ENCODE measurements around the gene FAM174C.
A peak's percentile ranks its signal among the peaks of the same experiment; 100 is the strongest.

FAM174C gene

DNA sequence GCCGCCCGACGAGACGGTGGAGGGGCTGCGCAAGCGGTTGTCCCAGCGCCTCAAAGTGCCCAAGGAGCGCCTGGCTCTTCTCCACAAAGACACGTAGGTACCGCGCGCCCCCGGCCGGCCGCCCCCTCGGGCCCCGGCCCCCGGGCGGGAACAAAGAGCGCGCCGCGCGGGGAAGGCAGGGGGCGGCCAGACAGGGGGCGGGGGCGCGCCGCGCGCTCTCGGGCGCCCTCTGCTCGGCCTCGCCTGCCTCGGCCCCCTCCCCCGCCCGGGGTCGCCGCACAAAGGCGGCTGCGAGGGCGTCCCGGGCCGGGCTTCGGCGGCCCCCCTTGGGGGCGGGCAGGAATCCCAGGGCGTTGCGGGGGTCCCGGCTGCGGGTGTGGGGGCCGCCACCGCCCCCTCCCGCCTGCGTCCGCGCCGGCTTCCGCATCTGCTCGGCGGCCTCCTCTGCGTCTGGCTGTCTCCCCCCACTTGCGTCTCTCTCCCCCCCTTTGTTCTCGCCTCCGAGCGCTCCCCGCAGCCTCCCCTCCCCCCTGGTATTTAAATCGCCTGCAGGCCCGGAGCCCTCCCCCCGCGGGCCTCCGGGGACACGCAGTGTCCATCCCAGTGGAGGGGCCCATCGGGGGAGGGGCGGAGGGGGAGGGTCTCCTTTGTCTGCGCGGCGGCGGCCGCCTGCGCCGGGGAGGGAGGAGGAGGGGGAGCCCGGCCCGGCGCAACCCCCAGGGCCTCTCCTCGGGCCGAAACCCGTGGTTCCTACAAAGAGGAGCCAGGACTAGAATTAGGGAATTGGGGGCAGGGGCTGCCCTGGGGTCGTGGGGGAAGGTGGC lies 24.7 kb upstream of the FAM174C start:
- no peak for DNase-seq (ENCODE audit: low spot score)

DNA sequence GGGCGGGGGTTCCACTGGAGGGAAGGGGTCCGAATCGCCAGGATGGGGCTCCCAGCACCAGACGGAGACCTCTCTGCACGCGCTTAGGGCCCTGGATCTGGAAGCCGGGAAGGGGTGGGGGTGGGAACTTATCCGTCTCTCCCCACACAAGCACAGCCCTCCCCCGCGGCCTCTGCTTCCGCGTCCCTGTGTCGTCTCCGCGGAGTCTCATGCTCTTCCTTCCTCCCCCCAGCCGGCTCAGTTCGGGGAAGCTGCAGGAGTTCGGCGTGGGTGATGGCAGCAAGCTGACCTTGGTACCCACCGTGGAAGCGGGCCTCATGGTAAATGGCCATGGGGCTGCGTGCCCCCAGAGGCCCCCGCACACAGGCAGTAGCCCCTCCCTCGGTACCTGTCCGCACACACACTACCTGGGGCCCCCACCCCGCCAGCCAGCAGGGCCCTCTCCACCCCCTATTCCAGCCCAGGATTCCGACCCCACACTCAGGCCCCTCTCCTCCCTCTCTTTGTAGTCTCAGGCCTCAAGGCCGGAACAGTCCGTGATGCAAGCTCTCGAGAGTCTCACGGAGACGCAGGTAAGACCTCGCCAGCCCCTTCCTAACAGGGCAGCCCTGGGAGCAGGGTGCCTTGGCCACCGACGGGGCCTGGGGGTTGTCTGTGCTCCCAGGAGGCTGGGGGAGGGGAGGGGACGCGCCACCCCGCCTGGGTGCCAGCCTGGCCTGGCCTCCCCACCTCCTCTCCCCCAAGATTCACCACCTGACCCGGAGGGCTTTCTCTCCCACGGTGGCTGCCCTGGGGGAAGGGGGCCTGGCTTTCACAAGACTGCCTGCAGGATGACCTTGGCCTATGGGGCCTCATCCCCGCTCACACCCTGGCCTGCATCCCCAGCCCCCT lies 23.8 kb upstream of the FAM174C start:
- DNase-seq (ENCODE audit: low spot score): no peak

DNA sequence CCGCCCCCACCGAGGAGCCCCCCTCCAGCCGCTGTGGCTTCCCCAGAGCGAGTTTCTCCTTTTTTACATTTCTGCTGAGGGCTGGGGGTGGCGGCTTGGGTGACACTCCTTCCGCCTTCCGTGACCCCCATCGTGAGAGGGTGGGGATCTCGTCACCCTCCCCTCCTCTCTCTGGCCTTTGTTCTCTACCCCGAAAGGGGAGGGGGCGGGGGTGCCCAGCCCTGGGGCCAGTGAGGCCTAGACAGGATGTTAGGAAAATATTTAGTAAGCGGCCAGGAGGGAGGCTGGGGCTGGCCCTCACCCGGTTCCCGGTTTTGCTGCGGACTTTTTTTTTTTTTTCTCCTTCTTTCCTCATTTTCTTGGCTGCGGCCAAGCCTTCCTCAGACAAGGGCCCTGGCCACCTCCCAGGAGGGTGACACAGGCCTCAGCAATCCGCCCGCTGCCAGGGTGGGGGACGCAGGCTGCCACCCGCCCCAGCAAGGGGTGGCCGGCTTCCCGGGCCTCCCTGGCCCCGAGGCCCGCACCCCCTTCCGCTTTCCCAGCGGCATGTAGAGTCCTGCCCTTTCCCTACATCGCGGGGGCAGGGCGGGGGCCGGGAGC lies 23.0 kb upstream of the FAM174C start:
- DNase-seq (ENCODE audit: low spot score): no peak

DNA sequence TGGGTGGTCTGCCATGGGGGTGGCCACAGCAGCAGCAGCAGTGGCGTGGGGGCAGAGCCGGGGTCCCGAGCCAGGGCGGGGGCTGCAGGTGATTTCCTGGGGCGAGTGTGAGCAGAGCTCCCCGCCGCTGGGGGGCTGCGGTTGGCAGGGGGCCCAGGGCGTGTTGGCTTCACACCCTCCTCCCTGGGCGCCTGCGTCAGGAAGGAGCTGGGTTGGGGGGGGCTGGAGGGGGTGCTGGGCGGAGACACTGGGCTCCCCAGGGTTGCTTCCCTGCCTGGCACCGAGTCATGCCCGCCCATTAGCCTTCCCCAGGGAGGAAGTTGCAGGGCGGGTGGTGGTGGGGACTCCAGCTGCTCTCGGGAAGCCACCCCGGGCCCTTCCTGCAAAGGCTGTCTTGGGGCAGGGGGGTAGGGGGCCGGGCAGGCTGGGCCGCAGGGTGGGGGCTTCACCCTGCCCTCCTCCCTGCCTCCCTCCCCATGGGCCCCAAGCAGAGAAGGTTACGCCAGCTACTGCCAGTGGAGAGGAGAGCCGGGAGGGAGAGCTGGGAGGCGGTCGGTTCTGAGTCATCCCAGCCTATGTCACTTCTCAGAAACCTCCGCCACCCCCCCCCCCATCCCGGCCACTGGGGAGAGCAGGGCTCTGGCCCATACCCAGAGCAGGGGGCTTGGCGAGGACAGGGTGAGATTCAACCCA lies 22.4 kb upstream of the FAM174C start:
- DNase-seq (ENCODE audit: low spot score): no peak

DNA sequence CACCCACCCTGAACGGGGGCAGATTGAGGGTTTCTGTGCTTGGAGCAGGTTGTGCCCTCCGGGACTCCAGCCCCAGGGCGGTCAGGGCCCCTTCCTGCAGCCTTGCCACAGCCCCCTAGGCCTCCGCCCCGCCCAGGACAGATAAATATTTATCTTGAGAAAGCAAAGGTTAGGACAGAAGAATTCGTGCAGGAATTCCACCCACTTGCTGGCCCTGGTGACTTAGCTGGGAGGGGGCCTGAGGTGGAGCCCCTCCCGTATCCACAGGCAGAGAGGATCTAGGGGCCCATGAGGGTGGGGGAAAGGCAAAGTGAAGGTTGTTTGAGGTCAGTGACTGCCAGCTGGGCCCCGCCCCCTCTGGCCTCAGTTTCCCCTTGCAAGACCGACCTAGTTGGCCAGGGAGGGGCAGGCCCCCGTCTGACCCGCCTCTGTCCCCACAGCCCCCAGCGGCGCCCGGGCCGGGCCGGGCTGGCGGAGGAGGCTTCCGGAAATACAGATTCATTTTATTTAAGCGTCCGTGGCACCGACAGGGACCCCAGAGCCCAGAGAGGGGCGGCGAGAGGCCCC lies 21.7 kb upstream of the FAM174C start:
- no peak for DNase-seq (ENCODE audit: low spot score)

DNA sequence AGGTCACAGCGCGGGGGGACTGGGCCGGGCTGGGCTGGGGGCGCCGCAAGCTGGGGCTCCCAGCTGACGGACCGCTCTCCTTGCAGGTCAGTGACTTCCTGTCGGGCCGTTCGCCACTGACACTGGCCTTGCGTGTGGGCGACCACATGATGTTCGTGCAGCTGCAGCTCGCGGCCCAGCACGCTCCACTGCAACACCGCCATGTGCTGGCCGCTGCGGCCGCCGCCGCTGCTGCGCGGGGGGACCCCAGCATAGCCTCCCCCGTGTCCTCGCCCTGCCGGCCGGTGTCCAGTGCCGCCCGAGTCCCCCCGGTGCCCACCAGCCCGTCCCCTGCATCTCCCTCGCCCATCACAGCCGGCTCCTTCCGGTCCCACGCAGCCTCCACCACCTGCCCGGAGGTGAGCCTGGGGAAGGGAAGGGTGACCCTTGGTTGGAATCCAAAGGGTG lies 21.2 kb upstream of the FAM174C start:
- DNase-seq (ENCODE audit: low spot score): no peak

DNA sequence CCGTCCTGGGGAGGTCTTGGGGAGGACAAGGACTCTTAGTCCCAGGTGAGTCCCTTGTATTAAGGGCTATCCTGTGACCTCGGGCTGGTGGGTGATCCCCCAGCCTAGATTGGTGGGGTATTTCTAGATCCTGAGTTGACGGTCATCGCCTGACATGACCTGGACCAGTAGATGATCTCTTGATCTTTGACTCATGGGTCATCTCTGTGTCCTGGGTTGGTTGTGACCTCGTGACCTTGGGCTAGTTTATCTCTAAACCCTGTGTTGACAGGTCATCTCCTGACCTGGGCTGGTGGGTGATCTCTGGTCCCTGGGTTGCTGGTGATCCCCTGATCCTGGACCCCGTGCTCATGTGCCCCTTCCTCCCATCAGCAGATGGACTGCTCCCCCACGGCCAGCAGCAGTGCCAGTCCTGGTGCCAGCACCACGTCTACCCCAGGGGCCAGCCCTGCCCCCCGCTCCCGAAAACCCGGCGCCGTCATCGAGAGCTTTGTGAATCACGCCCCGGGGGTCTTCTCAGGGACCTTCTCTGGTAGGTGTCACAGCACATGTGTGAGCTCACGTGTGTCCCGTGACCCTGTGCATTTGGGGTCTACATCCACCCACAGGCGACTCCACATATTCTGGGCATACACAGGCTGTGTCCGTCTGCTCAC lies 20.7 kb upstream of the FAM174C start:
- DNase-seq (ENCODE audit: low spot score): no peak

DNA sequence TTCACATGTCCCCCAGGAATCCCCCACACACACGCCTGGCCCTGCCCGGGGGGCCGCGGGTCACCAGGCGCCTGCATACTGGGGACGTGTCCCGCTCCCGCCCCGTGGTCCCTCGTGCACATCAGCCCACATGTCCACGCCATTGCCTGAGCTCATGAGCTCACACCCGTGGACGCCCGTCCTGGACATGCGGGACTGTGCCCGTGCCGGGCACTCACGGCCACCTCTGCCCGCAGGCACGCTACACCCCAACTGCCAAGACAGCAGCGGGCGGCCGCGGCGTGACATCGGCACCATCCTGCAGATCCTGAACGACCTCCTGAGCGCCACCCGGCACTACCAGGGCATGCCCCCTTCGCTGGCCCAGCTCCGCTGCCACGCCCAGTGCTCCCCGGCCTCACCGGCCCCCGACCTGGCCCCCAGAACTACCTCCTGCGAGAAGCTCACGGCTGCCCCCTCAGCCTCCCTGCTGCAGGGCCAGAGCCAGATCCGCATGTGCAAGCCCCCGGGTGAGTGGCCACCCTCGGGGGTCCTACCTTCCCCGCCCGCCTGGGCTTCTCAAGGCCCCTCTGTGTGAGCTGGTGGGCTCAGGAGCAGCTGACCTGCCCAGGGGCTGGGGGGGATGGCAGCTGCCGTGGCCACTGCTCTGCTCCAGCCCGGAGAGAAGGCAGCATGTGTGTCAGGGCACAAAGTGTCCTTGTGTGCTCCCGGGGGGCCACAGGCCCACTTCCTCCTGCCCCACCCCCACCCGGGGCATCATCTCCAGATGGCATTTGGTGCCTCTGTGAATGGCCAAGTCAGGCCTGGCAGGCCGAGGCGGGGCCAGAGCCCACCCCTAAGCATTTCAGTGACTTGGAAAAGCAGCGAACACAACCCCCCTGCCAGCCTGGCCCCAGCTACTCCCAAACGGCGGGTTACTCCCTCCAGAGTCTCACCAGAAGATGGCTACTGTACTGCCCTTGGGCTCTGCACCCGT lies 19.9 kb upstream of the FAM174C start:
- no peak for DNase-seq (ENCODE audit: low spot score)

DNA sequence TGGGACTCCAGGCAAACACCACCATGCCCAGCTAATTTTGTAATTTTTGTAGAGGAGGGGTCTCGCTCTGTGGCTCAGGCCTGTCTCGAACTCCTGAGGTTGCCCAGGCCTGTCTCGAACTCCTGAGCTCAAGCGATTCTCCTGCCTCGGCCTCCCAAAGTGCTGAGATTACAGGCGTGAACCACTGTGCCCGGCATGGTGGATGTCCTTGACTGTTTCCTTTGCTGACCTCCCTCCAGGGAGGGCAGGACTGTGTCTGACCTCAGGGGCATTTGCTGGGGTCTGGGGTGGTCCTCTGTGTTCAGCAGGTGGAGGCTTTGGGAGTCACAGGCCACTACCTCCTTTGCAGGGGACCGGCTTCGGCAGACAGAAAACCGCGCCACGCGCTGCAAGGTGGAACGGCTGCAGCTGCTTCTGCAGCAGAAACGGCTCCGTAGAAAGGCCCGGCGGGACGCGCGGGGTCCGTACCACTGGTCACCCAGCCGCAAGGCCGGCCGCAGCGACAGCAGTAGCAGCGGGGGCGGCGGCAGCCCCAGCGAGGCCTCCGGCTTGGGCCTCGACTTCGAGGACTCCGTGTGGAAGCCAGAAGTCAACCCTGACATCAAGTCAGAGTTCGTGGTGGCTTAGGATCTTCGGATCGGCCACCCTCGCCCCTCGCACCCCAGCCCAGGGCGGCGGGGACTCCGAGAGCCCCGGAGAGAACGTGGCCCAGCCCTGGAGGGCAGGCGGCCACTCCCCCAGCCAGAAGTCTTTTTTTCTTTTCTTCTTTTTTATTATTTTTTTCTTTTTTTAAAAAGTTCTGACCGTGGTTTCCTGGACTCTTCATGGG lies 18.5 kb upstream of the FAM174C start:
- no peak for DNase-seq (ENCODE audit: low spot score)

DNA sequence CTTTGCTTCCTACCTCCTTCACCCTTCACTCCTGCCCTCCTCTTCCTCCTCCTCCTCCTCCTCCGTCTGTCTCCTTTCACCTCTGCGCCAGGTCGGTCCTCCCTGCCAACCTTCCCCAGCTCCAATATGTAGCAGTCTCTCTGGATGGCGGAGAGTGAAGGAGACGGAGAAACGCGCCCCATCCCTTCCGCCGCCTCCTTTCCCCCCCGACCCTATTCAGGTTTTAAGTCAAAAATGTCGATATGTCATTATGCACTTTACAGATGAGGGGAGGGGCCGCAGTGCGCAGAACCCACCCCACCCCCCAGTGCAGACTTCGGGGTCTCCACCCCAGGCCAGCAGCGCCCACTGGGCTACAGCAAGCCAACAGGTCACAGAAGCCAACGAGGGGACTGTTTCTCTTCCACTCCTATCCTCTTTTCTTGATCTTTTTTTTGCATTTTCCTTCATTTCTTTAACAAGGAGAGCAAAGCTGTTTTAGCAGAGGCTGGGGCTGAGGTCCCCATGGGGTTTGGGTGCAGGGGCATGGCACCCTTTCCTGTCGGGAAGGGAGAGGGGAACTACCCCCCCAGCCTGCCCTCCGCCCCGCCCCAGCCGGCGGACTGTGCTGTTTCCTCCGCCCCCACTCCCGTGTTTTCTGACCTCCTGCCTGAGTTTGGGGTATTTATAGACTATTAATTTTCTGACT lies 17.7 kb upstream of the FAM174C start:
- DNase-seq (ENCODE audit: low spot score): no peak

DNA sequence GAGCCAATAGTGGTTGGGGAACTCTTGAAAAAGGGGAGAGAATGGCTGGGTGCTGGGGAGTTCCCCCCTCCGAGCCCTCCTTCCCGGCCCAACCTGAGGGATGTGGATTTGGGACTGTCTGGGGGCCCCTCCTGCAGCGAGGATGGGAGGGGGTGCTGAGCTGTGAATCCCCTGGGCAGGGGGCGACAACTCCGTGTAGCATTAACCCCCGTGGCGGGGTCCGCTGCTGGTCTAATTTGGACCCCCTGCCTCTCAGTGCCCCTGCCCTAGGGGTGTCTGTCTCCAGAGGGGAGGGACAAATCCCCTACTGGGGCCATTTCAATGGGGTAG lies 17.2 kb upstream of the FAM174C start:
- DNase-seq (ENCODE audit: low spot score): no peak

DNA sequence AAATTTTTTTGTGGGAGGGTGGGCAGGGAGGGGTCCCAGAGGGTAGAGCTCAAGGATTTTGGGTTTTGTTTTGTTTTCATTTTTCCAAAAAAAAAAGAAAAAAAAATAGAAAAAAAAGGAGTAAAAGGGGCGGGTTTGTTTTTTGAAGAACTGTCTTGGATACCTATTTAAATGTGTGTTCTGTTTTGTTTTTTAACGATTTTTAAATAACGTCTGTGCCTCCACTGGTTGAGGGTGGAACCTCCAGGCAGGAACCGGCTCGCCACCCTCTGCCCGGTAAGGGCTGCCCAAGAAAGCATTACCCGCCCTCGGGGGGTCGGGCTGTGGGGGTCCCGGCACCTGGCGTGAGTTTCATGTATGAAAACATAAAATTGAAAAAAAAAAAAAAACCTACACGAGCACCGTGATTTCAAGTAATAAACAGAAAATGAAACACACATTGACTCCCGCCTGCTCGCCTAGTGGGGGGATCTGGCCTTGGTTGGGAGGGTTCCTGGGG lies 16.6 kb upstream of the FAM174C start:
- no peak for DNase-seq (ENCODE audit: low spot score)

DNA sequence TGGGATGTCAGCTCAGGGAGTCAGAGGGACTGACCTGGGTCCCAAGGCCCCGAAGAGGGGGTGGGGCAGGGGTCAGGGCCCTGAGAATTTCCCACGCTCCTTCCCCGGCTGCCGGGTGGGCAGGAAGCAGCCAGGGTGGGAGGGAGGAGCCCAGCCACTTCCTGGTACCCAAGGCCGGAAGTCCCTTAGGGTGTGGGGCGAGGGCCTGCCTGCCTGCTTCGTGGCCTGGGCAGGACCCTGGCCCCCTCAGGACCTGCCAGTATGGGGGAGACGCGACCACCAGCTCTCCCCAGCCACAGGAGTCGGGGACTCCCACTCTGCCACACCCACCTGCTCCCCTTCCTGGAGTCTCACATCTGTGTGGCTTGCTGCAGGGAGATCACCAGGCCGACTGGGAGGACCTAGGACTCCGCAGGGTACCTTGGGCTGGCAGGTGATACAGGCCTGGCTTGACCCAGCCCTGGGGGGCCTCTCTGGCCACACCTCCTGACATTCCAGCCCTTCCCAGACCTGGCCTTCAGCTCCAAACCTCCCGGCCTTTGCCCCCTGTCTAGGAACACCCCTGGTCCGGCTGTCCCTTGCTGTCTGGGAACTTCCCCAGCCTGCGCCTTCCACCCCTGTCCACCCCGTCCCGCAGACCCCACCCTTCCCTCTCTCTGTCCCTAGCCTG lies 16.0 kb upstream of the FAM174C start:
- DNase-seq (ENCODE audit: low spot score): no peak

DNA sequence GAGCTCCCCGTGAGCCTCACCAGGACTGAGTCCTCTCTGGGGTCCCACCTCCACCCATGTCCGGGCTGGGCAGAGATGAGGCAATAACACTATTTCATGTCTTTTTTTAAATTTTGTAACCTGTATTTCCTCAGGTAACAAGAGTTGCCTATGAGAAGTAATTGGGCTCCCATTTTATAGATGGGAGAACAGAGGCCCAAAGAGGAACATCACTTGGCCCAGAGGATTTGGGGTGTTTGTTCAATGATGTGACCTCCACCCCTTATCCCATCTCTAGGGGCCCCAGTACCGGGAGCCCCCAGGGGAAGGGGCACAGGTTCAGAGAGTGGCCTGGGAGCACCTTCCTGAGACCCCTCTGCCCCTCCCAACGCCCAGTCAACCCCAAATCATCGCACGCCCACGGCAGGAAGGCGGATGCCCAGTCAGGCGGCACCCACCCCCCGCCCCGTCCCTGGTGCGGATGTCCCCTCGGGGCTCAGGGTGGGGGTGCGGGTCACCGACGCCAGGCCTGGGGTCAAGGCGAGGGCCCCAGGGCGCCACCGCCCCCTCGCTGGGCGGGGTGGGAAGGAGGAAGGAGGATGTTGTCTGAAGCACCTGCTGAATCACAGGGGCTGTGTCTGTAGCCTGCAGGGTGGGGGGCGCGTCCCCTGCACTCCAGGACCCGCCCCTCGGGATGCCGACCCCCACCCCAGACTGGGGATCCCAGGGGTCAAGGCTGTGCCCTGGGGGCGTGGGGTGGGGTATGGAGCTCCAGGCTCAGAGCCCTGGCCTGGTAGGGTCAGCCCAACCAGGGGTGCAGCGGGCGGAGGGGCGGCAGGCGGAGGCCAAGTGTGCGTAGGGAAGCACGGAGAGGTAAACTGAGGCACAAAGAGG lies 15.2 kb upstream of the FAM174C start:
- DNase-seq (ENCODE audit: low spot score): no peak

DNA sequence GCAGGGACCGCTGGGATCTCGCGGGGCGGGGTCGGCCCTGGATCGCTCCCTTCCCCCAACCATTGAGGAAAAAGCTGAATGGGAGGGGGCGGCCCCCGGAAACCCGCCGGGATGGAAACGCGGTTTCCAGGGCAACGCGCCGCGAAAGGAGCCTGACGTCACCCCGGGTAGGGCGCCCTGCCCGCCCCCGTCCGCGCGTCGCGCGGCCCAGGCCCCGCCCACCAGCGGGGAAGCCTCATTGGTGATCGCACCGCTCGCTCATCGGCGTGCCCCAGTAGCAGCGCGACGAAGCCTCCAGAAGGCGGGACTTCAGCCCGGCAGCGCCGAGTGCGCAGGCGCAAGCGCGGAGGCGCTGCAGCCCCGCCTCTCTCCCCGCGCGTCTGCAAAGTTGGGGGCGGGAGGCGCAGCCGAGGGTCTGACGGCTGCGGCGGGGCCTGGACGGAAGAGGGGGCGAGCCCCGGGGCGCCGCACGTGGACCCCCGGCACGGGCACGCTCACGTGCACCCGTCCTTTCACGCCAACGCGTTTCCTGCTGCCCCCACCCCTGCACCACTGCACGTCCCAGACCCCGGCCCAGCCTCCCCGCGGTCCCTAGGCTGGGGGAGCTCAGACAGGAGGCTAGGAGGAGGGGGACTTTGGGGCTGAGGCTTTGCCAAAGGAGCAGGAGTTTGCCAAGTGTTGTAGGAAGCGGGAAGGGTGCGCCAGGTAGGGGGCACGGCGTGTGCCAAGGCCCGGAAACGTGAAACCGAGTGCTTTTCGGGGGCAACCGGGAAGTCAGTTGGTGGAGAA lies 14.4 kb upstream of the FAM174C start:
- DNase-seq (ENCODE audit: low spot score): peak; percentile 87

DNA sequence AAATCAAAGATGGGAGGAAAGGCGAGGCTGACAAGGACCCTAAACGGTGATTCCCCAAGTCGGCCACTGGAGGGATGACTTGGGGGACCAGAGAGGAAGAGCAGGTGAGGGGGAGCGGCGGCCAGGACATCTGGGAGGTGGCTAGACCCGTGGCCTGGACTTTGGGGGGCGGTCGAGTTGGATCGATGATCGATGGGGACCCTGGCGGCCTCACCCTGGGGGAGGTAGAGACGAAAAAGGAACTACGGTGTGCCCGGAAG lies 13.9 kb upstream of the FAM174C start:
- DNase-seq (ENCODE audit: low spot score): no peak

All from HuH-7 (cell line).